Cardiac muscle cell (in vitro differentiated cells and primary cell): ENCODE data around the gene POC1A. TPM values are rescaled to one million over a fixed set of nuclear protein-coding genes. Genes with fewer than 3 reads are reported as not detected.

Experiments
- DNase-seq, 2 donors: peaks; one replicate each; pipeline versions ENCODE4 v3.0.0 to v3.0.0-alpha.2; 2010 to 2017; ENCODE audit warnings: low read depth in 1 of 2, low spot score in 1 of 2
- H3K27ac ChIP-seq: fragments of 200-600 bp; sonication (generic); 2 replicates; pipeline ENCODE4 v1.5.1; 2016
- H3K27me3 ChIP-seq: fragments of 200-600 bp; sonication (generic); 2 replicates; pipeline ENCODE4 v1.6.0; 2016; ENCODE audit warnings: control low read depth
- H3K36me3 ChIP-seq: fragments of 200-600 bp; sonication (generic); 2 replicates; pipeline ENCODE4 v1.5.1; 2016; ENCODE audit warnings: control low read depth
- H3K4me1 ChIP-seq: fragments of 200-600 bp; sonication (generic); 2 replicates; pipeline ENCODE4 v1.8.1; 2017; ENCODE audit warnings: low read depth, mild to moderate bottlenecking, mixed run types
- H3K4me3 ChIP-seq: fragments of 200-600 bp; sonication (generic); 2 replicates; pipeline ENCODE4 v1.5.1; 2016; ENCODE audit warnings: mild to moderate bottlenecking
- H3K9me3 ChIP-seq: fragments of 200-600 bp; sonication (generic); 2 replicates; pipeline ENCODE4 v1.5.1; 2017; ENCODE audit warnings: low read depth, mild to moderate bottlenecking, control low read depth
- CTCF ChIP-seq: IDR thresholded peaks from 2 replicates; pipeline ENCODE4 v1.5.1; 2012; ENCODE audit warnings: low read depth, mild to moderate bottlenecking, low read length
- polyA plus RNA-seq: library from polyadenylated mRNA; unstranded; fragments of >200 nt; fragmentation: Nextera tagmentation; extraction: Ambion mirVana; gene quantifications from 2 replicates; pipeline ENCODE4 v1.2.1, GENCODE V29; 2016
- total RNA-seq: library from RNA; depleted of rRNA; stranded (reverse); fragments of >200 nt; gene quantifications from 2 replicates; pipeline ENCODE4 v1.2.3, GENCODE V29; 2016

The POC1A gene
- total and polyA plus RNA-seq, 2 experiments from 2014 or later, result 10.6 to 12.4 TPM

- H3K36me3 ChIP-seq, result no peaks in the 10 kb centered on the region
- peaks cover 18% of the 10 kb centered on the region for H3K4me1 ChIP-seq
- TF ChIP-seq CTCF, result no peak
- no peak overlapping the region for H3K4me3 ChIP-seq
- H3K27me3 ChIP-seq, result no peaks in the 10 kb centered on the region
- no peak for DNase-seq
- H3K9me3 ChIP-seq, result no peaks in the 10 kb centered on the region
- no peak overlapping the region for H3K27ac ChIP-seq
Observed at GRCh38 chr3:52121813-52122212, 32.4 kb downstream of the POC1A start.

- Histone ChIP-seq H3K4me1 (peaks cover 18% of the 10 kb centered on the region), H3K9me3 (no peaks in the 10 kb centered on the region), H3K27me3 (no peaks in the 10 kb centered on the region), H3K4me3 (no peak overlapping the region), H3K36me3 (no peaks in the 10 kb centered on the region), H3K27ac (no peak overlapping the region)
- peak in 1 of 2 donors; percentile 12 for DNase-seq
- no peak for TF ChIP-seq CTCF
Observed at GRCh38 chr3:52121464-52121805, 32.8 kb downstream of the POC1A start.

GRCh38 chr3:52120556-52121463 is 33.4 kb downstream of the POC1A start:
- no peaks in the 10 kb centered on the region for H3K9me3 ChIP-seq
- H3K27me3 ChIP-seq, result no peaks in the 10 kb centered on the region
- no peak overlapping the region for H3K4me3 ChIP-seq
- no peak for TF ChIP-seq CTCF
- H3K4me1 ChIP-seq, result peaks cover 18% of the 10 kb centered on the region
- H3K27ac ChIP-seq, result no peak overlapping the region
- no peak for DNase-seq
- no peaks in the 10 kb centered on the region for H3K36me3 ChIP-seq

GRCh38 chr3:52119826-52120225 is 34.4 kb downstream of the POC1A start:
- TF ChIP-seq CTCF, result no peak
- Histone ChIP-seq H3K9me3 (no peaks in the 10 kb centered on the region), H3K4me3 (no peak overlapping the region), H3K36me3 (no peaks in the 10 kb centered on the region), H3K27me3 (no peaks in the 10 kb centered on the region), H3K27ac (no peak overlapping the region), H3K4me1 (peaks cover 18% of the 10 kb centered on the region)
- DNase-seq, result no peak

- TF ChIP-seq CTCF, result no peak
- DNase-seq, result no peak
- H3K9me3 ChIP-seq, result no peaks in the 10 kb centered on the region
- H3K36me3 ChIP-seq, result no peaks in the 10 kb centered on the region
- H3K27me3 ChIP-seq, result no peaks in the 10 kb centered on the region
- H3K27ac ChIP-seq, result no peak overlapping the region
- H3K4me3 ChIP-seq, result no peak overlapping the region
- peaks cover 18% of the 10 kb centered on the region for H3K4me1 ChIP-seq
Observed at GRCh38 chr3:52119099-52119498, 35.1 kb downstream of the POC1A start.
